Left hindlimb (tissue), 1 donor: ENCODE data around the gene GDI1.
A peak's percentile ranks its signal among the peaks of the same experiment; 100 is the strongest.

Experiments used
- DNase-seq: peaks from one replicate; pipeline ENCODE4 v3.0.0-alpha.2; 2018

Gene GDI1

DNA sequence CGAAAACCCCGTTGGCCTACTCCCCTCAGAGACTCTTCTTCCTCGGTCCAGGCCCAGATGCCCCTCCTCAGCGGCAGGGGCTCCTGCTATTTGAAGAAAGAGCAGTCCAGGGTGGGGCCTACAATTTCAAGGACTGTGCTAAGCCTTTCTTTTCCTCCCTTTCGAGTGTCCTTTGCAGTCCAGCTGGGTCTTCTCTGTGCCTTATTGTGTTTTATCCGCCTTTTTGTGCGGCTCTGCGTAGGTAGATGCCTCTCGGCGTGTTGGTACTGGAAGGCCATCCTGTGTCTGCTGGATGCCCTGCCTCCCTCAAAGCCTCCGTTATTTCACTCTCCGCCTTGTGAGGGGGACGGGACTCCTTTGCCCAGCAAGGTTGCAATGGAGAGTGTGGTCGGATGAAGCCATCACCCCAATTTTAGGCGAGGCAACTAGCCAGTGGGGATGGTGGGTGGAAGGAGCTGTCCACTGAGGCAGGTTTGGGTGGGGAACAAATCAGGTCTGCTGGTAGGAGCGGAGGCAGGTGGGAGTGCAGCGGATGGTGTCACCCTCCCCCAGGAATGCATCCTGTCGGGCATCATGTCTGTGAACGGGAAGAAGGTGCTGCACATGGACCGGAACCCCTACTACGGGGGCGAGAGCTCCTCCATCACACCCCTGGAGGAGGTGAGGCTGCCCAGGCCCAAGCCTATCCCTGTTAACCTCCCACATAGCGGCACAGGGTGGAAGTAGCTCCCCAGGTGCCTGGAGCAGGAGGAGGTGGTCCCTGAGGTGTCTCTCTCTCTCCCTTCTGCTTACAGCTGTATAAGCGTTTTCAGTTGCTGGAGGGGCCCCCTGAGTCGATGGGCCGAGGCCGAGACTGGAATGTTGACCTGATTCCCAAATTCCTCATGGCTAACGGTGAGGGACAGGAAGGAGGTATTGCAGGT lies 1.3 kb downstream of the GDI1 start:
- peak; percentile 8 for DNase-seq

DNA sequence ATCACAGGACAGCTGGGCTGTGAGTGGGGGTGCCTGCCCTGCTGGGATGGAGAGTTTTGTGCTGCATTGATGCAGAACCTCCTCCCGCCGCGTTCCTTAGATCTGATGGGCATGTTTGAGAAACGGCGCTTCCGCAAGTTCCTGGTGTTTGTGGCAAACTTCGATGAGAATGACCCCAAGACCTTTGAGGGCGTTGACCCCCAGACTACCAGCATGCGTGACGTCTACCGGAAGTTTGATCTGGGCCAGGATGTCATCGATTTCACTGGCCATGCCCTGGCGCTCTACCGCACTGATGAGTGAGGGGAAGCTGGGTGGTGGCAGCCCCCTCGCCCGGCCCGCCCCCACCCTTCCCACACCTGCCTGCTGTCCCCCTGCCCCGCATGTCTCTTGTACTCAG lies 2.9 kb downstream of the GDI1 start:
- DNase-seq = no peak

DNA sequence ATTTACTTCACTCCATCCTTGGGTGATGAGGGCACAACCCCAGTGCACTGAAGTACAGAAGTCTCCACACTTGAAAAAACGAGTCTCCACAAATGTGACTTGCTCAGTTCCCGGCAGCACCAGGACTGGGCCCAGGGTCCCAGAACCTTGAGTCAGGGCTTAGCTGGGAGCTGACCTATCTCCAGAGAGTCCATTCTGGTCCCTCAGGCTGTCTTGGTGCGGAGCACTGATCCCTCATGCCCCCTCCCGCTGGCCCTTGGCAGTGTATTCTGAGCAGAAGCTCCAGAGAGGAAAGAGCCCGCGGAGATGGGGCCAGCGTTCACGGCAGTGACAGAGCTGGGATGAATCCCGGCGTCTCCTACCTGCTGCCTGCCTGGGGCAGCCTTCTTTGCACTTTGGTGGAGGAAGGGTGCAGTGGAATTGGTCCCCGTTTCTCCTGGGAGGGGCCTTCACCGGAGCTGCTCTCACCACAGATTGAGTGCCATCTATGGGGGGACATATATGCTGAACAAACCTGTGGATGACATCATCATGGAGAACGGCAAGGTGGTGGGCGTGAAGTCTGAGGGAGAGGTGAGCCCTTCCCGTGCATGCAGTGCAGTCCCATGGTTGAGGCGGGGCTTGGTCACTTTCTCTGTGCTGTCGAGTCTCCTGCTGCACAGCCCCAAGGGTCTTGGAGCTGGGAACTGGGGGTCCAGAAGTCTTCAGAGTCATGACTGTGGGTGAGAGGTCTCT lies 3.8 kb downstream of the GDI1 start:
- peak; percentile 1 for DNase-seq

DNA sequence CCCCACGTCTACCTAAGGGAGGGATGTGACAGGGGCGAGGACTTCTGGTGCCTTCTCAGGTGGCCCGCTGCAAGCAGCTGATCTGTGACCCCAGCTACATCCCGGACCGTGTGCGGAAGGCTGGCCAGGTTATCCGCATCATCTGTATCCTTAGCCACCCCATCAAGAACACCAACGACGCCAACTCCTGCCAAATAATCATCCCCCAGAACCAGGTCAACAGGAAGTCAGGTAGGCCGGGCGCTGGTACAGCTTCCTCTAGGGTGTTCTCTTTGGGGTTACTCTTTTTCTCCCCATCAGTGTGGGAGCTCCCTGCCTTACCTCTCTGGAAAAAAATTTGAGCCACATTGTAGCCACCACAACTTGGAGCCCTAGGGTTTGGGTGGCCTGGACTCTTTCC lies 4.6 kb downstream of the GDI1 start:
- DNase-seq = no peak

DNA sequence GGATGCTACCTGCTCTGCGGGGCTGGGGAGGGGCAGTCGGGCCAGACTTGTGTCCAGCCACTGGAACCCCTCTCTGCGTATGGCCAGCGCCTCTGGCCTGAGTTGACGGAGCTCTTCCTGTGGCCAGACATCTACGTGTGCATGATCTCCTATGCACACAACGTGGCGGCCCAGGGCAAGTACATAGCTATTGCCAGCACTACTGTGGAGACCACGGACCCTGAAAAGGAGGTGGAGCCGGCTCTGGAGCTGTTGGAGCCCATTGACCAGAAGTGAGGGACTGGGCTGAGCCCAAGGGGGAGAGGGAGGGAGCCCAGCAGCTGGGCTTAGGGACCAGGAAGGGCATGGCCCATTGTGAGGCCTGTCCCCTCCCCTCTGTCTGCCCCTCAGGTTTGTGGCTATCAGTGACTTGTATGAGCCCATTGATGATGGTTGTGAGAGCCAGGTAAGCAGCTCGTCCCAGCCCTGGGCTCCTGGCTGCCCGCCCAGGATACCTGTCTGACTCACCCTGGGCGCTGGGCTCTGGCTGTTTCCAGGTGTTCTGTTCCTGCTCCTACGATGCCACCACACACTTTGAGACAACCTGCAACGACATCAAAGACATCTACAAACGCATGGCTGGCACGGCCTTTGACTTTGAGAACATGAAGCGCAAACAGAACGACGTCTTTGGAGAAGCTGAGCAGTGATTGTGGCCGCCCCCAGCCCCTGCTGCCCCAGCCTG lies 5.2 kb downstream of the GDI1 start:
- DNase-seq = no peak

DNA sequence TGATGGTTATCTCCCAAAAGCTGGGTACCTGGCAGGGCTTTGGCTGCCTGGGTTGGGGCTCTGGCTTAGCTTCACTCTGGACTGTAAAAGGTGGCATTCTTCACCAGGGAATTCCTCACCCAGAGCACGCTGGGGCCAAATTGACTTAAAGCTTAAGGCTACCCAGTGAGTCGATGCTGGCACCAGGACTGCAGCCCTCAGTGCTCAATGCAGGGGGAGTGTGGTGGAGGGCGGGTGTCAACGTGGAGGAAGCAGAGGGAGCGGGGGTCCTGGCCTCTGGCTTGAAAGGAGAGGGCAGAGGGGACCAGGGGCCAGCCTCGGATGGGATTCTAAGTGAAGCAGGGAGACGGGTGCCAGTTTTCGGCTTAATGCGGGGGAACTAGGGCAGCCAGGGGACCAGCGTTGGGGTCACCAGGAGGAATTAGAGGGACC lies 6.5 kb downstream of the GDI1 start:
- DNase-seq = no peak

DNA sequence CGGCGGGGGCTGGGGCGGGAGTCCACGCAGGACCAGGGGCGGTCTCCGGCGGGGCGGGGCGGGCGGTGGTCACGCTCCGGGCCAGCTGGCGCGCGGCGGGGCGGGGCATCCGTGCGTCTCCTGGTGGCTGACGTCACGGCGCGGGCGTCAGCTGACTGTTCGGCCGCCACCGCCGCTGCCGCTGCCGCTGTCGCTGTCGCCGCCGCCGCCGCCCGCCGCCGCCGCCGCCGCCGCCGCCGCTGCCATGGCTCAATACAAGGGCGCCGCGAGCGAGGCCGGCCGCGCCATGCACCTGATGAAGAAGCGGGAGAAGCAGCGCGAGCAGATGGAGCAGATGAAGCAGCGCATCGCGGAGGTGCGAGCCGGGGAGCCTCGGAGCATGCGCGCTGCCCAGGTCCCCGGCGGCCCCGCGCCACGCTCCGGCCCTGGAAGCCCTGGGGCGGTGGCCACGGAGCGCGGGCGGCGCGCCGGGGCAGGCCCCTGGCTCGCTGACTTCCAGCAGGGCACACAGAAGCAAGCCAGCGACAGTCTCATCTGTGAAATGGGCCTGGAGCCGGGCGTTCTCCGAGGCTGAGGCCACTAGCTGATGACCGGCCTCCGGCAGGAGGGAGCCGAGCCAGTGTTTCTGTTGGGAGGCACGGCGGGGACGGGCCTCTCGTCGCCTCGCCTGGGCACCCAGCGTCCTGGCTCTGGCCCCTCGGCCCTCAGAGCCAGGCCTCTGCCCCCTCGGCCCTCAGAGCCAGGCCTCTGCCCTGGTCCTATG lies 7.2 kb downstream of the GDI1 start, which contains the start of gene FAM50A:
TSS of gene FAM50A (plus strand) at position 150 of the 763 bp plus-strand sequence. CDS start at position 245, 95 bp downstream.
- DNase-seq = peak; percentile 79

DNA sequence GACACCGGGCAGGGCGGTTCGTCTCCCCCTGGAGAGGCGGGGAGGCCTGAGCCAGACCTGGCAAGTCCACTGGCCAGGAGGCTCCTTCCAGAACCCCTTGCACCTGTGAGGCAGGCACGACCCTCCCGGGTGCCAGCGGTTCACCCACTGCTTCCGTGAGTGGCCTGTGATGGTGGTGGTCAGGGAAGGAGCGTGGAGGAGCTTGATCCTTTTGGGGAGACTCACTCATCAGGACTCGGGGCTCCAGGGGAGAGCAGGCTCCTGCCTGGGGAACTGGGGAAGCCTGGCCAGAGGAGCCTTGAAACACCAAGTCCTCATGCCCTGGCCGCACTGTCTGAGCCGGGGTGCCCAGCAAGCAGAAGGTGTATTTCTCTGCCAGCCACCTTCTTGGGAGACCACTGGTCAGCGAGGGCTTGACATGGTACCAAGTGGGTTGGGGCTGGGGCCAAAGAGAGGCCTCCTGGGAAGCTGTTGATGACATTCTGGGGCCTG lies 7.8 kb downstream of the GDI1 start:
- no peak for DNase-seq

DNA sequence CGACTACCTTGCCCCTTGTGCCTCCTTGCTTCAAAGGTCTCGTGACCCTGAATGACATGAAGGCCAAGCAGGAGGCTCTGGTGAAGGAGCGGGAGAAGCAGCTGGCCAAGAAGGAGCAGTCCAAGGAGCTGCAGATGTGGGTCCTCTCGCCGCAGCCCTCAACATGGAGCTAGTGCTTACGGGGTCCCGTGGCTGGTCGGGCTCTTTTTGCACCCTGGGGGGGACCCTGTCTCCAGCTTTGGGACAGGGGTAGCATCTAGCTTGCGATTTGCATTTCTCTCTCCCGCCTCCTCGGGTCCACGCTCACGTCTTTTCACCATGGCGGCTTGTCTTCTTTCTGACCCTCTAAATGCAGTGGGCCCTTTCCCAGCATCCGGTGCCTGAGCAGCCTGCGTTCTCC lies 8.8 kb downstream of the GDI1 start:
- DNase-seq = no peak

DNA sequence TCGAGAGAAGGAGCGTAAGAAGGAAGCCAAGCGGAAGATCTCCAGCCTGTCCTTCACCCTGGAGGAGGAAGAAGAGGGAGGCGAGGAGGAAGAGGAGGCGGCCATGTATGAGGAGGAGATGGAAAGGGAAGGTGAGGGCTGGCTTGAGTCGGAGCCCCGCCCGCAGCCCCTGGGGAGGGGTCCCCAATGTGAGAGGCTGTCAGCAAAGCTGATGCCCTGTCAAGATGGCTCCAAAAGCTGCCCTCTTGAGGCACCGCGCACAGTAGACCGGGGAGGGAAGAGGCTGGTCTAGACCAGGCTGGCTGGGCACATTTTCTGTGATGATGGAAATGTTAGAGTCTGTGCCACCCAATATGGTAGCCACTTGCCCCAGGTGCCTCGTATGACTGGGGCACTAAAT lies 9.5 kb downstream of the GDI1 start:
- no peak for DNase-seq

DNA sequence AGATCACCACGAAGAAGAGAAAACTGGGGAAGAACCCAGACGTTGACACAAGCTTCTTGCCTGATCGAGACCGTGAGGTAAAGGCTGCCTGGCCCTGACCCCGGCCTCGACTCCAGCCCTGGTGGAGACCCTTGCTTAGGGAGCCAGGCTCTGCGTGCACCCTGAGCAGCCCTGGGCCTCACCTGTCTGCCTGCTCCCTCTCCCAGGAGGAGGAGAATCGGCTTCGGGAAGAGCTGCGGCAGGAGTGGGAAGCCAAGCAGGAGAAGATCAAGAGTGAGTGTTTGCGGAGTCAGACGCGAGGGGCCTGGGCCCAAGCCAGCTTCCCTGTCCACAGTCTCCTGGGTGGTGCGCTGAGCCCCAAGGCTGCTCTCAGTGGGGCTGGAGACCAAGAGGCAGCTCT lies 11.5 kb downstream of the GDI1 start:
- DNase-seq = no peak

DNA sequence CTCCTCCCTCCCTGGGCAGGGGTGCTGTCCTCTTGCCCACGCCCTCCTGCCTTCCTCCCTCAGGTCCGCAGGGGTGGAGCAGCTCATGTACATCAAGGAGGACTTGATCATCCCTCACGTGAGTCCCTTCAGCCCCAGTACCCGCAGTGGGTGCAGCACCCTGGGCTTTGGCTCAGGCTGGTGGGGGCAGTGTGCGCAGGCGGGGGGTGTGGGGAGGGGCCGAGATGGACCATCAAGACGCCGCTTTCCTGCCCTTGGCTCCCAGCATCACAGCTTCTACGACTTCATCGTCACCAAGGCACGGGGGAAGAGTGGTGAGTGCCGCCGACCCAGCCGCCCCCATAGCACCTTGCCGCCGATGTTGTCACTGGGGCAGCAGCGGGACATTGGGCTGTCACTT lies 12.7 kb downstream of the GDI1 start:
- no peak for DNase-seq

DNA sequence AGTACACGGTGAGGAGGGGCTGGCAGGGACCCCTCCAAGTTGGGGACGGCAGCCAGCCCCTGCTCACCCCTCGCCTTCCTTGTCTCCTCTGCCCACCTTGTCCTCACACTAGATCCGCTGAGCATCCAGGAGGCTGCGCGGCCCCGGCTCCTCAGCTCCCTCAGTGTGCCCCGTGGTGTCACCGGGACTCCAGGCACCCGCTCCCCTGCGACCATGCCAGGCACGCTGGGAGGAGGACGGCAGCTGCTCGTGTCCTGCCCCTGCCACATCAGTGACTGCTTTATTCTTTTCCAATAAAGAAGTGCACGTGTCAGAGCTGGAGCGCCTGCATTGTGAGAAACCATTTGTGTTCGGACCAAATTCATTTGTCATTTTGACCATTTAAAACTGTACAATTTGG lies 13.4 kb downstream of the GDI1 start:
- DNase-seq = no peak

DNA sequence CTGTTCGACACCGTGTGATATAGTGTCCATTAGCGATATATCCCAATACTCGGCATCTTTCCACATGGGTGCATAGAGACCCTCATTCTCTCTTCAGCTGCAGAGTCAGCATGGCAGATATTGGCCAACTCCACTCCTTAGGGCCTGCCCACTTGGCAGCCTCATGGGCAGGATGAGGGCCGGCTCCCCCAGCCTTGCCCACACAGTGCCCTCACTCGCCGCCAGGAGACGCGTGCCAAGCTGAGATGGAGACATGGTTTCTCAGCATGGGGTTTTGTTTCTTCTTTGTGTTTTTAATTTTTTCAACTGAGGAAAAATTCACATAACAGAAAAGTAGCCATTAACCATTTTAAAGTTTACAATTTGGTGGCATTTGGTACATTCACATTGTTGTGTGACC lies 15.9 kb downstream of the GDI1 start:
- no peak for DNase-seq

DNA sequence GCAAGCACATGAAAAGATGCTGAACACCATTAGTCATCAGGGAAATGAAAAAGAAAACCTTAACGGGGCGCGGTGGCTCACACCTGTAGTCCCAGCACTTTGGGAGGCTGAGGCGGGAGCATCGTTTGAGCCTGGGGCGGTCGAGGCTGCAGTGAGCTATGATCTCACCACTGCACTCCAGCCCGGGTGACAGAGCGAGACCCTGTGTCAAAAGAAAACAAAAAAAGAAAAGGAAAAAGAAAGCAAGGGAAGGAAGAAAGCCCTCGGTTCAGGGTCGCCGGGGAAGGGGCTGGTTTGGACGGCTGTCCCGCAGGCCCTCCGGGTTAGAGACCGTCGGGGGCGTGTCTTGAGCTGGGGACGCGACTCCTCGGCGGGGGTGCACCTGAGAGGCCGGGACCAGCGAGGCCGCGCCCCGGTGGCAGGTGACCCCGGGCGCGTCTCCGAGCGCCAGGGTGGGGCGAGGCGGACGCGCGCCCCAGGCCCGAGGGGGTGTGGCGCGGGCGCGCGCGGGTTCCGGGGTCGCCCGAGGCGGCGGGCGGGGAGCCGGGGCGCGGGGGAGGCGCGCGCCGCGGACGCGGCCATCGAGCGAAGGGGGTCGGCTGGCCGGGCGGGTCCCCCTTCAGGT lies 20.6 kb downstream of the GDI1 start:
- no peak for DNase-seq

DNA sequence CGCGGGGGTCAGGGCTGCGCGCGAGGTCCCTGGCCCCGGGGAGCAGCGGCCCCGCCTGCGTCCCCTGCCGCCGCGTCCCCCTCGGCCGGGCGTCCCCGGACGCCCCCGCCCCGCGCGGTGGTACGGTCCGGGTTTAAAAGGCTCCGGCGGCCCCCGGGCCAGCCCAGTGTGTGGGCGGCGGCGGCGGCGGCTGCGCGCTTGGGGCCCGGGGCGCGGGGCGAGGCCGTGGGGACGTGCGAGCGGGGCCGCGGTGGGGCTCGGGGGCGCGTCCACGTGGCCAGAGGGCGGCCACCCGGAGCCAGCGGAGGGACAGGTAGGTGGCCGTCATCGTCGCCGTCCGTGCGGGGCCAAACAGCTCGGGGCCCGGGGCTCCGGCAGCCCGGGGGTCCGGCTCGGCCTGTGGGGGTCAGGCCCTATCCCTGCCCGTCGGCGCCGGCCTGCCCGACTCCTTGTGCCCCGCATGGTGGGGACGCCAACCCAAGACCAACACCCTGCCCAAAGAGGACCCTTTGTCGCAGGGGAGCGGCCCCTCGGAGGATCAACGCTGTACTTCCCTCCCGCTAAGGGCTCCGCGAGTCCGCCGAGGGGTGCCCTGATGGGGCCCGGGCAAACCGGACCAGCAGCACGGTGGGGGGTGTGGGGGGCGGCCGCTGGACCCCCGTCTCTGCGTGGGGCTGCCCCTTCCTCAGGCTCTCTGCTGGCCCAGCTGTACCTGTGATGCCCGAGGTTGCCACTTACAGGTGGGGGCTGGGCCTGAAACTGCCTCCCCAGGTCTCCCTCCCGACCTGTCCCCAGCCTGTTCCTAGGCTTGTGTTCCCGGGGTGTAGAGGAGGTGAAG lies 21.4 kb downstream of the GDI1 start, which contains the start of gene PLXNA3:
TSS of gene PLXNA3 (plus strand) at position 166 of the 838 bp plus-strand sequence. CDS start 1,903 bp downstream, outside the sequence.
- DNase-seq = no peak

DNA sequence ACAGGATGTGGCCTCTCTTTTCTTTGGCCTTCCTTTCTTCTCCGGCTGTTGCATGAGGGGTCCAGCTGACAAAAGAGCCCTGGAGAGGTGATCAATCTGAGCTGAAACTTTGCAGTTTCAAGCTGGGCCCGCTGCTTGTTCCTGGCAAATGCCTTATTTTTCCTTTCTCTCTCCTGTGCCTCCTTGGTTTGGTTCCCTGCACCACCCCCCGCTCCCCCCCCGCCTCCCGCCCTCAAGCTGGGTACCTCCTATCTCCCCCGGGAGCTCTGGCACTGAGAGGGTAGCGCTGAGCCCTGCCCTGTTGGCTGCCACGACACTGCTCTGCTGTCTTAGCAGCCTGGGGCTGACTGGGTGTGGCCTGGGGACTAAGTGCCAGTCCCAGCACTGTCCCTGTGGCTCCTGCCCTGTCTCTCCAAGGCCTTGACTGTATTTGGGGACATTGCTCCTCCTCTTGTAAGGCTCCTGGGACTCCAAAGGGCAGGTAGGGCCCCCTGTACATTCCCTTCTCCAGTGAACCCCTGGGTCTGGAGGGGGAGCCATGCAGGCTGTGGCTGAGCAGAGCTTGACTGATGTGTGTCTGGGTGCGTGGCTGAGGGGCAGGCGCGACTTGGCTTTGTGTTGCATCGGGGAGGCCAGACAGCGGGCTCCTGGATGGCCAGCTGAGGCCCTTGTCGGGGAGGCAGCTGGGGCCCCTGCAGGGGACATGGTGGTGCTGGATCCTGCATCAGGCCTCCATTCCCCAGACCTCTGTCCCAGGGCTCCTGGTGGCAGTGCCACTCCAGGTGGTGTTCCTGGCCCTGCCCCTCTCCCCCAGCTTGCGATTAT lies 22.2 kb downstream of the GDI1 start:
- no peak for DNase-seq

DNA sequence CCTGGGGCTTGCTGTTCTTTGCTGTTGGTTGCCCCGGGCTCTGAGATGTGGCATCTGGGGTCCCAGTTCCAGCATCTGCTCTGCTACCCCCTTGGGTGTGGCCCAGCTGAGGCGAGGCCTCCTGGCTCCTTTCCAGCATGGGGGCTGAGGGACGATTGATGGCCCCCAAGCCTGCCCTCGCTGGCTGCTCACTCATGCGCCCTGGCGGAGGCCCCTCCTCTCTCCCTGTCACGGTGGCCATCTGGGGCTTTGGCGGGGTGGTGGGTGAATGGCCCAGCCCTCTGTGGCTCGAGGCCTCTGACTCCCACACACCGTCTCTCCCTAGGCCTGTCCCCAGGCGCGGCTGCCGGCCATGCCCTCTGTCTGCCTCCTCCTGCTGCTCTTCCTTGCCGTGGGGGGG lies 22.9 kb downstream of the GDI1 start:
- no peak for DNase-seq

DNA sequence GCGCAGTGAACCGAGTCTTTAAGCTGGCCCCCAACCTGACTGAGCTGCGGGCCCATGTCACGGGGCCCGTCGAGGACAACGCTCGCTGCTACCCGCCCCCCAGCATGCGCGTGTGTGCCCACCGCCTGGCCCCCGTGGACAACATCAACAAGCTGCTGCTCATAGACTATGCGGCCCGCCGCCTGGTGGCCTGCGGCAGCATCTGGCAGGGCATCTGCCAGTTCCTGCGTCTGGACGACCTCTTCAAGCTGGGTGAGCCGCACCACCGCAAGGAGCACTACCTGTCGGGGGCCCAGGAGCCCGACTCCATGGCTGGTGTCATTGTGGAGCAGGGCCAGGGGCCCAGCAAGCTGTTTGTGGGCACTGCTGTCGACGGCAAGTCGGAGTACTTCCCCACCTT lies 23.4 kb downstream of the GDI1 start:
- no peak for DNase-seq

DNA sequence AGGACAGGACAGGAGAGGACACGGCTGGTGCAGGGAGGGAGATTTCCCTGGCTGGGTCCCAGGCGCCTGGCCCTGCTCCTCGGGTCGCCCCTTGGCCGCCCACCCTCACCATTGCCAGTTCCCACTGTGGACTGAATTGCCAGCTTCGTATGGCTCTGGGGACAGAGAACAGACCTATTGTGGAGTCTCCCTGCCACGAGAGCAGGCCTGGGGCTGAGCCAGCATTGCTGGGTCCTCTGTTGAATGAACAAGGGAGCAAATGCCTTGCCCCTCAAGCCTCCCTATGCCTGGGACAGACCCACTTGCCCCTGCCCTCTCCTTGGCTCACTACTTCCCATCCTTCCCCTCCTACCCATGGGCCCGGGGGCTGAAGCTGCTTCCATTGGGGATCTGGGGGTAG lies 25.4 kb downstream of the GDI1 start:
- DNase-seq = no peak
